ENCODE data around the gene STRA6. TPM values are rescaled to one million over a fixed set of nuclear protein-coding genes. Genes with fewer than 3 reads are reported as not detected.

Gene STRA6
- total RNA-seq, 4 donors from 2014 or later = not detected

DNA sequence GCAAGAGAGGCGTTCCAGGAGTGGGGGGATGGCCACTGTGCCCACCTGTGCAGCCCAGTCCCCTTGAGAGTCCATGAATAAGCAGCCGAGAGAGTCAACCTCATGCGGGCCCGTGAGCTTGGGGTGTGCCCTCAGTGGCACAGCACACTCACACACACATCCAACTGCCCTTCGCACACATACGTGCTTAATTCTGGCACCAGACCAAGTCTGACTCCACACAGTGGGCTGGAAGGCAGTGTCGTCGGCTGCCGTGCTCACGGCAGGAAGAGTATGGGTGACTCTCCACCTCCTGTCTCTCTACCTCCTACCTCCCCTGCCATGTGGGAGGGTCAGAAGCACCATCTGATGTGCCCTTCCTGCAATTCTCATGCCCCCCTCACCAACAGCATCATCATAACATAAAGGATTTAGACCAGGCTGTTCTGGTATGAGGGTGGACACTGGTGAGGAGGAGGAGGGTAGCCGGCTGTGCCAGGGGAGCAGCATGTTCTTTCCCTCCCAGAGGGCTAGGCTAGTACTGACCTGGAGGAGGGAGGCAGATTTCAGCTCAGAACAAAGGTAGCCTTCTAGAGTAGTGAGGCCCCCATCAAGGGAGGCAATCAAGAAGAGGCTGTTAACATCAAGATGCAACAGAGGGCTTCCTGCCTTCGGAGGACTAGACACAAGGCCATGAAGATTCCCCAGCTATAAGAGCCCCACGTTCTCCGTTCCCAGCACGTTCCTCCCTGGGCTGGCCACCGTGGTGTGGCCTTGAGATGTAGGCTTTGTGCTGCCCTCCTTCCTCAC lies 5.3 kb upstream of the STRA6 start:
- Histone ChIP-seq H3K36me3 (no peaks in the 10 kb centered on the region), H3K4me3 (replicated peaks in 1 of 3) (no peak overlapping the region), H3K27ac (peak overlapping the region in 2 of 3 donors; percentile 66 to 75), H3K27me3 (no peaks in the 10 kb centered on the region), H3K4me1 (peaks cover 19 to 36% of the 10 kb centered on the region in 2 donors), H3K9me3 (no peaks in the 10 kb centered on the region)
- peak in 1 of 2 donors; percentile 28 for DNase-seq
- intact Hi-C loops (cut with DNase I) = no loop called here
- WGBS, 2 donors = 82 to 84% methylated on average over 11 to 12 of the region's 16 CpGs
- TF ChIP-seq, protein P1, sequence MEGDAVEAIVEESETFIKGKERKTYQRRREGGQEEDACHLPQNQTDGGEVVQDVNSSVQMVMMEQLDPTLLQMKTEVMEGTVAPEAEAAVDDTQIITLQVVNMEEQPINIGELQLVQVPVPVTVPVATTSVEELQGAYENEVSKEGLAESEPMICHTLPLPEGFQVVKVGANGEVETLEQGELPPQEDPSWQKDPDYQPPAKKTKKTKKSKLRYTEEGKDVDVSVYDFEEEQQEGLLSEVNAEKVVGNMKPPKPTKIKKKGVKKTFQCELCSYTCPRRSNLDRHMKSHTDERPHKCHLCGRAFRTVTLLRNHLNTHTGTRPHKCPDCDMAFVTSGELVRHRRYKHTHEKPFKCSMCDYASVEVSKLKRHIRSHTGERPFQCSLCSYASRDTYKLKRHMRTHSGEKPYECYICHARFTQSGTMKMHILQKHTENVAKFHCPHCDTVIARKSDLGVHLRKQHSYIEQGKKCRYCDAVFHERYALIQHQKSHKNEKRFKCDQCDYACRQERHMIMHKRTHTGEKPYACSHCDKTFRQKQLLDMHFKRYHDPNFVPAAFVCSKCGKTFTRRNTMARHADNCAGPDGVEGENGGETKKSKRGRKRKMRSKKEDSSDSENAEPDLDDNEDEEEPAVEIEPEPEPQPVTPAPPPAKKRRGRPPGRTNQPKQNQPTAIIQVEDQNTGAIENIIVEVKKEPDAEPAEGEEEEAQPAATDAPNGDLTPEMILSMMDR (IDR thresholded peaks at IDR 0.05) = peak in 1 of 6 experiments; percentile 2
- TF ChIP-seq POLR2A (IDR thresholded peaks at IDR 0.05) = no peak

DNA sequence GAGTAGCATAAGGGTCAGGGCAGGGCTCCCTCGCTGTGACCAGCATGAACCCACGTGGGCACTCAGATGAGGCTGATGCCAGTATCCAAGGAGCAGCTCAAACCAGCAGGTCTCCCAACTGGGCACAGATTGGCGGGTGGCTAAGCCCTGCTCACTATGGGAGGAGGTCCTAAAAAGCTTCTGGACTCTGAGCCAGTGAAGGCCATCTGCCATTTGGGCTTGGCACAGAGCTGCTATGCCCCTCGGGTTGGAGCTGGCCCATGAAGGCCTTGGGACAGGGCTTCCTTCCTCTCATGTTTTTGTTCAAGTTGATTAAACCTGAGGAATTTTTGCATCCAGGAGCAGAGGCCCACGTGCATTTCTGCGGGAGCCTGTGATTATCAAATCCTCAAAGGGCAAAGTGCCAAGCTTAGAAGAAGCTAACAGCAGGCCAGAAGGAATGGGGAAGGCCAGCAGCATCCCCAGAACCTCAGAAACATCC lies 4.3 kb upstream of the STRA6 start:
- peak overlapping the region; percentile 75 to 84 (median 79) for H3K27ac ChIP-seq
- H3K4me3 ChIP-seq (replicated peaks in 1 of 3) = no peak overlapping the region
- WGBS, 2 donors = 19 to 22% methylated on average over 4 to 6 of the region's 6 CpGs
- H3K36me3 ChIP-seq = no peaks in the 10 kb centered on the region
- peak; percentile 85 to 87 for DNase-seq
- H3K27me3 ChIP-seq = no peaks in the 10 kb centered on the region
- intact Hi-C loops (cut with DNase I) = no loop called here
- TF ChIP-seq, protein P1 (IDR thresholded peaks at IDR 0.05) = no peak
- no peak for TF ChIP-seq POLR2A (IDR thresholded peaks at IDR 0.05)
- peaks cover 19 to 44% of the 10 kb centered on the region in 2 donors for H3K4me1 ChIP-seq
- no peaks in the 10 kb centered on the region for H3K9me3 ChIP-seq

DNA sequence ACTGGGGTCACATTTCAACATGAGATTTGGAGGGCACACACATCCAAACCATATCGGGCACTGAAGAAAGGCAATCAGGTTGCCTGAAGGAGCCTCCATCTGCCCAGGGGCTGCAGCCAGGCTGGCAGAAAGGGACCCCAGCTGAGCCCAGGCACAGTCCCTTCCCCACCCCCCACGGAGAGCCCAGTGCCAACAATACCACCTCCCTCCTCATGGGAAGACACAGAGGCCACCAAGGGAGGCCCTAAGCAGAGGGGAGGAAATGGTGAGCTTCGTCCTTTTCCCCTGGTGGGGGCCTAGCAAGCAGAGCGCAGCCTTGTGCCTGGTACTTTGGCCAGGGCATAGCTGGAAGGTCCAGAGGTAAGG lies 3.0 kb upstream of the STRA6 start:
- 90% methylated on average over 3 of the region's 4 CpGs; no CpG with 5 or more reads in 1 of the 2 donors for WGBS, 2 donors
- Histone ChIP-seq H3K4me3 (replicated peaks in 1 of 3) (no peak overlapping the region), H3K36me3 (no peaks in the 10 kb centered on the region), H3K9me3 (no peaks in the 10 kb centered on the region), H3K4me1 (peaks cover 23 to 57% of the 10 kb centered on the region in 2 donors), H3K27me3 (no peaks in the 10 kb centered on the region), H3K27ac (peak overlapping the region; percentile 75 to 84 (median 79))
- TF ChIP-seq, protein P1 (IDR thresholded peaks at IDR 0.05) = no peak
- TF ChIP-seq POLR2A (IDR thresholded peaks at IDR 0.05) = no peak
- no peak for DNase-seq
- intact Hi-C loops (cut with DNase I) = no loop called here

DNA sequence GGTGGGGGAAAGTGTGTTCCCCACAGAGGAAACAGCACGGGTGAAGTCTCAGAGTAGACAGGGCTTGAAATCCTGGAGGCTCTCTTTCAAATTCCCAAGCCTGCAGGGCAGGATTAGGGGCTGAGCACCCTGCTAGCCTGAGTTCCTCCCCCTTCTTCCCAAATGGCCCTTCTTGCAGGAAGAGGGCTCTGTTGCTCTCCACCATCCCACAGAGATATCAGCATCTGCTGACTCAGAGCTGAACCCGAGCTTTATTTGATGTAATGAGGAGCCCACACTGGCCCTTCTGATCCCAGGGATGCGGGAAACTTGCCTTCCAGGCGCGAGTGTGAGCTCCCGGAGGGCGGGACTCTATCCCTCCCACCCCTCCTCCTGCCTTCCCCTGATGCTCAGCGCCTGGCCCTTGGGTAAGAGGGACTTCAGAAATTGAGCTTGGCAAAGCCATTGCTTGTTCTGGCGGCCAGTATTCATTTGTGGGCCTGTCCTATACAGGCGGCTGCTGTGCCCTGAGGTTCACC lies 1.4 kb upstream of the STRA6 start:
- H3K36me3 ChIP-seq = no peaks in the 10 kb centered on the region
- no peak for TF ChIP-seq POLR2A (IDR thresholded peaks at IDR 0.05)
- TF ChIP-seq, protein P1 (IDR thresholded peaks at IDR 0.05) = no peak
- no peak overlapping the region for H3K4me3 ChIP-seq (replicated peaks in 1 of 3)
- DNase-seq = peak in 1 of 2 donors; percentile 11
- peaks cover 23 to 73% of the 10 kb centered on the region in 2 donors for H3K4me1 ChIP-seq
- no peaks in the 10 kb centered on the region for H3K9me3 ChIP-seq
- H3K27ac ChIP-seq = no peak overlapping the region
- intact Hi-C loops (cut with DNase I) = no loop called here
- 69 to 74% methylated on average over 1 to 10 of the region's 10 CpGs for WGBS, 2 donors
- H3K27me3 ChIP-seq = no peaks in the 10 kb centered on the region

Data from thyroid gland (tissue), 4 donors.